ENCODE data around the gene TRAT1.

The TRAT1 gene

DNA sequence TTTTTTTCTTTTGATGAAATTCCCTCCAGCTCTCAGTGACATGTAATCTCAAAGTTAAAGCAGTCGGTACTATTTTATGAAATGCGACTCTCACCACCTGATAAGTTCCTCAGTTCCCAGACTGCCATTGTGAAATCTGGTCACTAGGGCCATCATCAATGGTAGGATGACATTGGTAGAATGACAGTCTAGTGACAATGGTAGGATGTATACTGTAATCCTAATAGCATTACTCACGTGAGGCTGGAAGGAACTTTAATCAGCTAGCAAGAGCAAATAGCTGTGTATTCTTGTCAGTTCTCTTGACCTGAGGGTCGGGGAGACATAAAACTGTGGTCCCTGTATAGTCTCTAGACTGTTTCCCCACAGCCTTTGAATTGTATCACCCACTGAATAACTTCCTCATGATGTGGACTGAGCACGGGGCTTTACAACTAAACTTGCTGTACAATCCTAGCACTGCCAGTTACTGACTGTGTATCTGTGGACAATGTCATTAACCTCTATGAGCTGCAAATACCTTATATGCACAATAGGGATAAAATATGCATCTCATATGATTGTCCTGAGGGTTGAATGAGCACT, 23.2 kb downstream of the TRAT1 start:
- no peak for DNase-seq
- in situ Hi-C loops (cut with MboI; ENCODE audit: low pct_unique_long_range_greater_than_20kb, low sequenced_read_pairs), result no loop called here

DNA sequence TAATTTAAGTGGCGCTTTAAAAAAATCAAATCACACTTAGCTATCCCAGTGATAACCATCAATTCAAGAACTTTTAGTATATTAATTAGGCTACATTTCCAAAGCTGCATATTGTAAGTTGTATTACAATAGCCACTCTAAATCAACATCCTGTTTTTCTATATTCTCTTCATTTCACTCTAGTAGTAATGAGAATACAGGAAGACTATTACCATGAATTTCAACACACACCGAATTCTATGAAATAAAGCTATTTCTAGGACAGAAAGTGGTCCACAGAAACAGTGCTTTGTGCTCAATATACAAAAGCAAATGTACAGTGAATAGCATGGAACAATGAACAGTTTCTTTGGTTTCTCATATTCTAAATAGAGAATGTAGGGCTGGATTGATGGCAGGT, 24.6 kb downstream of the TRAT1 start:
- DNase-seq, result no peak
- in situ Hi-C loops (cut with MboI; ENCODE audit: low pct_unique_long_range_greater_than_20kb, low sequenced_read_pairs), result no loop called here

DNA sequence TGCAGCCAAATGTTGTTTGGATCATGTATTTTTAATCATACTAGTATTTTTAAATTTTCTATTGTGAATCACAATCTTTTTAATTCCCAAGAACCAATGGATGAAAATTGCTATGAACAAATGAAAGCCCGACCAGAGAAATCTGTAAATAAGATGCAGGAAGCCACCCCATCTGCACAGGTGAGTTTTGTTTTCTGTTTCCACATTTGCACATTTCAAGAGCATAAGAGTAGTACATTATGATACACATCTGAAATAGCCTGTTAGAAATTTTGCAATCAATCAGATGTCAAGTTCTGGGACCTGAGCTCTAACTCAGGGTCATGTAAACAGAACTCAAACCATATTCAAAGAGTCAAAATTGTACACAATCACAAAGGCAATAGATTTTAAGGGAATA, 26.5 kb downstream of the TRAT1 start:
- in situ Hi-C loops (cut with MboI; ENCODE audit: low pct_unique_long_range_greater_than_20kb, low sequenced_read_pairs), result no loop called here
- DNase-seq, result no peak

DNA sequence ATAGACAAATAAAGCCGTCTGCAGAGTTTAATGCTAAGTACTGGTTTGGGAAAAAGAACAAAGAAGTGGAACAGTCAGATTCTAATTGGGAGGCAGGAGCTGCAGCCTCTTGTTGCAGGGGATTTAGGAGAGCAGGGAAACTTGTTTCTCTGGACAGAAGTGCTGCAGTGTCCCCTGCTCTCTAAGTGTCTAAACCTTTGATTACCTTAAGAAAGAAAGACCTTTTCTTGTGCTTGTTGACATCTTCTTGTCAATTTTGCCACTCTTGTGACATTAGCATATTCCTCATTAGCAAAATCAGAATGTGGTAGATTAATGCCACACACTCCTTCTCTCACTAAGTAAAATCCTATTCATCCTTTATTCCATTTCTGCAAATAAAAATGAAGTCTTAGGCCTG, 38.8 kb downstream of the TRAT1 start:
- in situ Hi-C loops (cut with MboI; ENCODE audit: low pct_unique_long_range_greater_than_20kb, low sequenced_read_pairs), result no loop called here
- no peak for DNase-seq

DNA sequence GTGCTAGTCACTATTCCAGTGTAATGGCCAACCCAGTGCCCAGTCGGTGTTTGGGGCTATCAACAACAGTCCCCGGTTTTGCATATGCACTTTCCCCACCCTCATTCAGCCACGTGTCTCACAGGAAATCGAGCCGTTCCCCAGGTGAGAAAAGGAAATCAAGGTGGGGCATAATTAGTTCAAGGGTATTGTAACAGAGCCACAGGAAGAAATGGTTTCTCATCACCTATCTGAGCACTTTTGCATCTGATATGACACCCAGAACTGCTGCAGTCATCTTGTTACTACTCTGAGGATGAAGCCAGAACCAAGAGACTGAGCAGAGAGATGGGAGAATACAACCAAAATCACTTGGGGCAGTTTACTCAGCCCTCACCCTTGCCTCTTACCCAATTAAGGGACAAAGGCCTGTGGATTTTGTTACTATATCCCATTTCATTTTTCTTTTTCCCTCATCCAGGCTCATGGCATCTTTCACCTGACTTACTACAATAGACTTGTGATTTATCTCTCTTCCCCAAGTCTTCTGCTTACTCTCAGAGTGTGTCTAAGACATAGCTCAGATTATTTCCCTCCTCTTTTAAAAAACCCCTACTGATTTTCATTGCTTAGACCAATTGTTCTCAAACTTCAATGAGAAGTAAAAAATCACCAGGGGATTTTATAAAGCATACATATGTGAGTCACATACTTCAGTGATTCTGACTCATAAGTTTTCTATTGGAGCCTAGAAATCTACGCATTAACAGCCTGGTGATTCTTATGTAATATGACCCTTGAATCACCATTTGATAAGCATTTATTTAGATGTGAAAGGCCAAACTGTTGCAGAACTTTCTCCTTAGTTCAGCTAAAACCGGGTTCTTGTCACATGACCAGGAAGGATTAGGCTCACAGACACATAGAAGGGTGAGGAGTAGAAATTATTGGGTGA, 40.5 kb downstream of the TRAT1 start:
- in situ Hi-C loops (cut with MboI; ENCODE audit: low pct_unique_long_range_greater_than_20kb, low sequenced_read_pairs), result no loop called here
- no peak for DNase-seq

GRCh38 chr3:108863799-108864135, 41.2 kb downstream of the TRAT1 start:
- no peak for DNase-seq
- in situ Hi-C loops (cut with MboI; ENCODE audit: low pct_unique_long_range_greater_than_20kb, low sequenced_read_pairs), result no loop called here

- no peak for DNase-seq
- in situ Hi-C loops (cut with MboI; ENCODE audit: low pct_unique_long_range_greater_than_20kb, low sequenced_read_pairs), result no loop called here
Observed at GRCh38 chr3:108877901-108878300, 55.3 kb downstream of the TRAT1 start.

GRCh38 chr3:108879915-108880314, 57.3 kb downstream of the TRAT1 start:
- in situ Hi-C loops (cut with MboI; ENCODE audit: low pct_unique_long_range_greater_than_20kb, low sequenced_read_pairs), result no loop called here
- DNase-seq, result no peak

GRCh38 chr3:108882762-108883161, 60.2 kb downstream of the TRAT1 start:
- in situ Hi-C loops (cut with MboI; ENCODE audit: low pct_unique_long_range_greater_than_20kb, low sequenced_read_pairs), result no loop called here
- DNase-seq, result no peak

- in situ Hi-C loops (cut with MboI; ENCODE audit: low pct_unique_long_range_greater_than_20kb, low sequenced_read_pairs), result no loop called here
- no peak for DNase-seq
Observed at GRCh38 chr3:108883373-108883772, 60.8 kb downstream of the TRAT1 start.

- DNase-seq, result no peak
- in situ Hi-C loops (cut with MboI; ENCODE audit: low pct_unique_long_range_greater_than_20kb, low sequenced_read_pairs), result no loop called here
Observed at GRCh38 chr3:108887121-108887520, 64.5 kb downstream of the TRAT1 start.

DNA sequence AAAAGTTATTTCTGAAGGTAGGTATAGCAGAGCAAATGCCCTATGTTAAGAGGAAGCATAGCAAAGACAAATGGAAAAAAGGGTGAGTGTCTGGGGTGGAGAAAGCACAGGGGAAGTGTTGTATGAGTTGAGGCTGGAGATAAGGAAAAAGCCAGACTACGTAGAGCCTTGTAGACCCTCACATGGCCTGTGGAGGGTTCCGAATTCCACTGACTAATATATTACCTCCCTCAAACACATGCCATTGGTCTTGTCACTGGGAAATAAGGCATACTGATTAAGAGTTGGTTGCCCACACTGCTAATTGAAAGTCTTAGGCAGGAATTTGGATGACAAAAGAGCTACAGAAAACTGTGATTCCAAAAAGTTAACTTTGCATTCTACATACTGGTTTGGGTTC, 65.2 kb downstream of the TRAT1 start:
- DNase-seq, result no peak
- in situ Hi-C loops (cut with MboI; ENCODE audit: low pct_unique_long_range_greater_than_20kb, low sequenced_read_pairs), result no loop called here

DNA sequence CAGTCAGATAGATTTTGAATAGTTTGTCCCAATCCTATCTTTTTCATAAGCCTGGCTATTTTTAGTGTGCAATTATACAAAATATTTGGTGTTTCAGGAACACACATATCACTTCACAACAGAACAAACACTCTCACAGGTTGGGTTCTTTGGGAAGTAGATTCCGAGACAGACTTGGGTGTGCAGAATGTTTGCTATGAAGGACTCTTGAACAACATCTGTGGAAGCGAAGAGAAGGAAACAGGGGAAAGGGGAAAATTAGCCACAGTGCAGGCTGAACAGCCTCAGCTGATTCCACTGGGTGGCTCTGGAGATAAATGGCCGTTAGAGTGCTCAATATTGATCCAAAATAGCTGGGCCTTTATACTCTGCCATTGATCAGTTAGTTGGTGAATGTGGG, 69.2 kb downstream of the TRAT1 start:
- in situ Hi-C loops (cut with MboI; ENCODE audit: low pct_unique_long_range_greater_than_20kb, low sequenced_read_pairs), result no loop called here
- no peak for DNase-seq

DNA sequence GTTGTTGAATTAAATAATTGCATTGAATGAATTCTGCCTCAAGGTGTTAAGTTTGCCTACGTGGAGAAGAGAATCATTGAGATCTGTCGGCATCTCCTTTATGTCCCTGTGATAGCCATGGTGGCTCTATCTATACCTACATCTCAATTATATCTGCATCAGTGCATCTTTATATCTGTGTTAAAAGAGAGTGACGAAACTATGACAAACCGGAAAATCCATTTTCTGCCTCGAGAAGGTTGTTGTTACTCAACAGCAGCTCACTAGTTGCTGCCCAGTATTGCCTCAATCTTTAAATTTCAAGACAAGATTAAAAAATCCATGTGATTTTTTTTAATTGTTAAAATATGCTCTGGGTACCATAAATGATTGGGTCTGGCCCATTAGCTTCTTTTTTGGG, 72.4 kb downstream of the TRAT1 start:
- DNase-seq, result no peak
- in situ Hi-C loops (cut with MboI; ENCODE audit: low pct_unique_long_range_greater_than_20kb, low sequenced_read_pairs), result no loop called here

DNA sequence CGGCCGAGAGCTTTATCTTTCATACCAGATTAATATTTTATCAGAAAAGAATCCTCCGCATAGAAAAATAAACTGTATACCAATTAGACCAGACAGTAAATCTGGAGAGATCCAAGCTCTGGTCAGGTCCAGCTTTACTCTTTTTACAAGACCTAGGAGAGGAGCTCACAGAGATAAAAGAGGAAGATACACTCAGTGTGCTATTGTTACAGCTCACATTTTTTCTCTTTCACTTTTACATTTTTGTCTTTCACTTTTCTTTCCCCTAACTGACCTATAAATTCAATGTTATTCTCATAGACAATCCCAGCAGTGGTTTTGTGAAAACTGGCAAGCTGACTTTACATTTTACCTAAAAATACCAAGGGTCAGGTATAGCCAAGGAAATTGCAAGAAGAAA, 75.3 kb downstream of the TRAT1 start:
- in situ Hi-C loops (cut with MboI; ENCODE audit: low pct_unique_long_range_greater_than_20kb, low sequenced_read_pairs), result no loop called here

DNA sequence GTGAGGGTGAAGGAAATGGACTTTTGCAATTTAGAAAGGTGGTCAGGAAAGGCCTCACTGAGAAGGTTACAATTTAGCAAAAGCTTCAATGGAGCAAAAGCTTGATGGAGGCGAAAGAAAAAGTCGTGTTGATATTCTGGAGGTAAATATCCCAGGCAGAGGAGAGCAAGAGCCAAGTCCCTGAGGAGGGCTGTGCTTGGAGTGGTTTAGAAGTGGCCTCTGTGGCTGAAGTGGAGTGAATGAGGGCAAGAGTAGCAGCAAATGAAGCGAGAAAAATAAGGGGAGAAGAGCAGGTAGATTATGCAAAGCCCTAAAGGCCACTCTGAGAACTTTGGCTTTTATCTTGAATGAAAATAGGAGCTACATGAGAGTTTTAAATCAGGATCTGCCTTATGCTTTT, 76.9 kb downstream of the TRAT1 start:
- DNase-seq, result no peak
- in situ Hi-C loops (cut with MboI; ENCODE audit: low pct_unique_long_range_greater_than_20kb, low sequenced_read_pairs), result no loop called here

More for the DNA sequence above, 75.3 kb downstream of the TRAT1 start:
- DNase-seq, result no peak
